Activated naive CD4-positive, alpha-beta T cell treated with anti-CD3 and anti-CD28 coated beads for 36 hours (primary cell): ENCODE results near the gene ACTR2. TPM values are rescaled to one million over a fixed set of nuclear protein-coding genes. Genes with fewer than 3 reads are reported as not detected.

Experiments
- CTCF ChIA-PET: fragments of 350-600 bp; sonication (Branson Sonifier 250); formaldehyde crosslinking; loops from one replicate; lab custom pipeline; 2021; ENCODE audit warnings: antibody characterized with exemption; lab: Charles Lee
- DNase-seq: peaks from one replicate; pipeline ENCODE4 v3.0.0-alpha.2; 2020
- H3K27ac Mint-ChIP-seq: one replicate; pipeline ENCODE4 v1.8.0; 2021; ENCODE audit warnings: mild to moderate bottlenecking, mixed read lengths
- H3K27me3 Mint-ChIP-seq: one replicate; pipeline ENCODE4 v1.8.0; 2021; ENCODE audit warnings: low read depth, mixed read lengths
- H3K36me3 Mint-ChIP-seq: one replicate; pipeline ENCODE4 v1.8.0; 2021; ENCODE audit warnings: low read depth, mixed read lengths
- H3K4me1 Mint-ChIP-seq: one replicate; pipeline ENCODE4 v1.8.0; 2021; ENCODE audit warnings: low read depth, mixed read lengths
- H3K4me3 Mint-ChIP-seq: one replicate; pipeline ENCODE4 v1.8.0; 2021; ENCODE audit warnings: mild to moderate bottlenecking, moderate library complexity, mixed read lengths
- H3K9me3 Mint-ChIP-seq: one replicate; pipeline ENCODE4 v1.8.0; 2021; ENCODE audit warnings: mixed read lengths
- intact Hi-C: fragments of 100-400 bp; cut with micrococcal nuclease; formaldehyde crosslinking; loops from one replicate; pipeline ENCODE4 v1.15.1; 2023
- total RNA-seq, 2 experiments: library from RNA; stranded (reverse); gene quantifications; one replicate each; pipeline ENCODE4 v1.2.3, GENCODE V29; 2021

The ACTR2 gene
- total RNA-seq, 2 experiments from 2014 or later: 358 to 366 TPM

GRCh38 chr2:65319674-65320041 is 92.0 kb downstream of the ACTR2 start:
- DNase-seq: no peak
- peaks cover 11% of the 10 kb centered on the region for H3K4me1 Mint-ChIP-seq
- no peaks in the 10 kb centered on the region for H3K9me3 Mint-ChIP-seq
- H3K4me3 Mint-ChIP-seq: no peak overlapping the region
- H3K27me3 Mint-ChIP-seq: no peaks in the 10 kb centered on the region
- CTCF ChIA-PET: interaction anchor here (0.6 to 1.5 kb wide), 3 partner anchors 14 to 101 kb away, joined by 3 read pairs; no protein-coding TSS in a partner anchor
- intact Hi-C loops: loop anchor here (1.0 kb wide), 5 partner anchors 18 to 113 kb away; partner anchors contain the start of genes ACTR2 and SPRED2
- no peaks in the 10 kb centered on the region for H3K36me3 Mint-ChIP-seq
- H3K27ac Mint-ChIP-seq: no peak overlapping the region

- CTCF ChIA-PET: interaction anchor here (0.6 to 1.5 kb wide), 3 partner anchors 18 to 101 kb away, joined by 3 read pairs; no protein-coding TSS in a partner anchor
- H3K27me3 Mint-ChIP-seq: no peaks in the 10 kb centered on the region
- peaks cover 11% of the 10 kb centered on the region for H3K4me1 Mint-ChIP-seq
- no peak overlapping the region for H3K27ac Mint-ChIP-seq
- H3K9me3 Mint-ChIP-seq: no peaks in the 10 kb centered on the region
- H3K4me3 Mint-ChIP-seq: no peak overlapping the region
- no peaks in the 10 kb centered on the region for H3K36me3 Mint-ChIP-seq
- intact Hi-C loops: loop anchor here (1.0 kb wide), 5 partner anchors 19 to 112 kb away; partner anchors contain the start of genes ACTR2 and SPRED2
- DNase-seq: no peak
Measured at GRCh38 chr2:65320042-65320725, 92.6 kb downstream of the ACTR2 start.

Other genes starting within 250 kb of the ACTR2 start
- 1 to 10 TPM; 8.3 to 8.7 TPM for gene SLC1A4, start 238.4 kb upstream of the ACTR2 start, total RNA-seq
- gene CEP68, start 171.4 kb upstream of the ACTR2 start, total RNA-seq: 1 to 10 TPM; 6.0 to 7.3 TPM
- 10 to 100 TPM; 60.8 to 61.3 TPM for gene RAB1A, start 97.7 kb upstream of the ACTR2 start, total RNA-seq
- gene SPRED2, start 204.8 kb downstream of the ACTR2 start, total RNA-seq: 10 to 100 TPM in 1 of 2 experiments, 1 to 10 TPM in 1; 8.0 to 11.4 TPM